GM18520 (cell line): Measurements from ENCODE around the gene MAST1.
"Not testable (repeated sequence)": the region's sequence is repeated elsewhere in the genome, so short reads cannot be mapped to it uniquely, and the experiment has no call there.

Experiments used
- ATAC-seq: cut with Tn5 transposase; IDR thresholded peaks from one replicate; pipeline ENCODE4 v1.9.1; 2021; ENCODE audit not compliant: unreplicated experiment

Gene MAST1

DNA sequence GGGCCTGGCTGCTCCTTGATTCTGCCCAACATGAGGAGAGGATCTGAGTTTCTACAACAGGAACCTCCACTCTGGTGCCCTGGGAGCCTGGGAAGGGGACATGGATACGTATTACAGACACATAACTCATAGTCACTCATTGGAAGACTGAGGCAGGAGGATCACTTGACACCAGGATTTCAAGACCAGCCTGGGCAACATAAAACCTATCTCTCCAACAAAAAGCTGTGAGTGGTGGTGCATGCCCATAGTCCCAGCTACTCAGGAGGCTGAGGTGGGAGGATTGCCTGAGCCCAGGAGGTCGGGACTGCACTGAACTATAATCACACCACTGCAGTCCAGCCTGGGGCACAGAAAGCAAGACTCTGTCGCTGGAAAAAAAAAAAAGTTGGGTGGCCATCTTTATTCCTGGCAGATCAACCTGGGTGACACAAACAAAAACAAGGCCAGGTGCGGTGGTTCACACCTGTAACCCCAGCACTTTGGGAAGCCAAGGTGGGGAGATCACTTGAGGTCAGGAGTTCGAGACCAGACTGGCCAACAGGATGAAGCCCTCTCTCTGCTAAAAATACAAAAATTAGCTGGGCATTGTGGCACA lies 49.8 kb downstream of the MAST1 start:
- ATAC-seq, result no peak

DNA sequence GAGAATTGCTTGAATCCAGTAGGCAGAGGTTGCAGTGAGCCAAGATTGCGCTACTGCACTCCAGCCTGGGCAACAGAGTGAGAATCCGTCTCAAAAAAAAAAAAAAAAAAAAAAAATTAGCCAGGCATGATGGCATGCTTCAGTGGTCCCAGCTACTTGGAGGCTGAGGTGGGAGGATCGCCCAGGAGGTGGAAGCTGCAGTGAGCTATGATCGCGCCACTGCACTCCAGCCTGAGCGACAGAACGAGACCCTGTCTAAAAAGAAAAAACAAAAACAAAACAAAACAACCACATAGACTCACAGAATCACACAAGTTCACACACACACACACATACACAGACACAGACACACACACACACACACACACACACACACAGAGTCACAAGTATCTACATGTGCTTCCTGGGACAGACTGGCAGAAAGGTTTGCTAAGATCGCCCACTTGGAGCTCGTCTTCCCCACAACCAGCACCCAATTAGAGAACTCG lies 52.0 kb downstream of the MAST1 start:
- ATAC-seq, result not testable (repeated sequence)

- ATAC-seq, result peak; percentile 83
These were observed 52.7 kb downstream of the MAST1 start, which contains the start of gene GCDH for GRCh38 chr19:12890787-12891552. Gene GCDH, plus strand, starts transcription at chr19:12891160. Its CDS starts 145 bp downstream, at chr19:12891305.

DNA sequence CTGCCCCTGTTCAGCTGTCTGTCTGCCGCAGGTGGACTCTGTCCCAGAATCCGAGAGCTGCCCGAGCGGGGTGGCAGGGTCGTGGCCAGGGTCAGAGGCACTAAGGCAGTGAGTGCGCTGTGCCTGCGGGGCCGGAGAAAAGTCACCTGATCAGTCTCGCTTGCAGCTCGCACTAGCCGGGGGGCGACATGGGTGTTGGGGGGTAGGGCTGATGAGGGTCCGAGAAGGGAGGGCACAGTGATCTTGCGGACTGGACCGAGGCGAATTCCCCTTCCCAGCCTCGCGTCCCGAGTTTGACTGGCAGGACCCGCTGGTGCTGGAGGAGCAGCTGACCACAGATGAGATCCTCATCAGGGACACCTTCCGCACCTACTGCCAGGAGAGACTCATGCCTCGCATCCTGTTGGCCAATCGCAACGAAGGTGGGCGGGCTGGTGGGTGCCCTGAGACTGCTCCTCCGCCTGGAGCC lies 53.3 kb downstream of the MAST1 start:
- ATAC-seq, result no peak

GRCh38 chr19:12893582-12893981 lies 55.3 kb downstream of the MAST1 start:
- ATAC-seq, result no peak

DNA sequence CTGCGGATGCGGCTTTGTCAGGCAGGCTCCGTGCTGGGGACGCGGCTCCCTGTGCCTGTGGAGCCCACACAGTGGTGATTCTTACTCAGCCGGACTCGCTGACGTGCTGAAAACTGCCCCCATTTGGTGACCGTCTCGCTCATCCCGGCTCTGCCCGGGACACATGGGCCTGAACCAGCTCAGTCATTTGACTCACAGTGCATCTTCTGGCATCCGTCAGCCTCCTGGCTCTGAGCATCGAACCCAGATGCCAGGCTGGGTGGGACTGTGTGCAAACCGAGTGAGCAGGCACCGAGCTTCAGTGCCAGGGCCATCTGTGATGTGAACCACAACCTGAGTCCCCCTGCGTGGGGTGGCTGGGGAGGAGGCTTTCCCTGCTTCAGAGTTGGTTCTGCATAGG lies 58.1 kb downstream of the MAST1 start:
- ATAC-seq, result no peak

- peak; percentile 70 for ATAC-seq
These were observed 61.7 kb downstream of the MAST1 start for GRCh38 chr19:12899891-12900518.

DNA sequence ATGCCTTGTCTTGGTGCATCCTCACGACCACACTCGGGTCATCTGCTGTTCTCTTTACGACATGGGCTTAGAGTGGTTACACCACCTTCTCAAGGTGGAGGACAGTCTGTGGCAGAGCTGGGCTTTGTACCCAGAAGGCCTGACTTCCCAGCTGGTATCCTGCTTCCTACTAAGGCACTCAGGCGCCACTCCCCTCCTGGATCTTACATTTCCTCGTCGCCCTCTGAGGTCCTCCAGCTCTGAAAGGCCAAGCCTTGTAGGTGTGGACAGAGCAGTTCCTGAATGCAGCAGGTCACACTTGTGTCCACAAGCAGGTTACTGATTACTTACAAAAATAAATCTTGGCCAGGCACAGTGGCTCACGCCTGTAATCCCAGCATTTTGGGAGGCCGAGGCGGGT lies 68.9 kb downstream of the MAST1 start:
- ATAC-seq, result no peak

DNA sequence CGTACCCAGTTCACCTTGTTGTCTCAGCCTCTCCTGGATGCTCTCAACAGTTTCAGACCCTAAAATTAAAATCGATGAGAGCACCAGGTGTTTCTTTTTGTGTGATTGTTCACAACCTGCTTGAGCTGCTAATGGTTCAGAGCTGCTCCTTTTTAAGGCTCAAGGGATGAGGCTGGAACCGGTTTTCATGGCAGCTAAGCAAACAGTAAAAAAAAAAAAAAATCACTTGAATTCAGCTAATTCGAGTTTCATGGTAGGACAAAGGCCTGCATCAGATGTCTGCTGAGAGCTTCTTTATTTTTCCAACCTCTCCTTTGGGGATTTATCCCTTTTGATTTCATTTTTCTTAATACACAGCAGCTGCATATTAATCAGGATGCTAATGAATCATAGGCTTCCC lies 74.3 kb downstream of the MAST1 start:
- ATAC-seq, result no peak

GRCh38 chr19:12913011-12913561 lies 74.8 kb downstream of the MAST1 start:
- no peak for ATAC-seq

- no peak for ATAC-seq
These were observed 75.8 kb downstream of the MAST1 start for GRCh38 chr19:12913851-12914690.

GRCh38 chr19:12915860-12916259 lies 77.5 kb downstream of the MAST1 start:
- ATAC-seq, result not testable (repeated sequence)

DNA sequence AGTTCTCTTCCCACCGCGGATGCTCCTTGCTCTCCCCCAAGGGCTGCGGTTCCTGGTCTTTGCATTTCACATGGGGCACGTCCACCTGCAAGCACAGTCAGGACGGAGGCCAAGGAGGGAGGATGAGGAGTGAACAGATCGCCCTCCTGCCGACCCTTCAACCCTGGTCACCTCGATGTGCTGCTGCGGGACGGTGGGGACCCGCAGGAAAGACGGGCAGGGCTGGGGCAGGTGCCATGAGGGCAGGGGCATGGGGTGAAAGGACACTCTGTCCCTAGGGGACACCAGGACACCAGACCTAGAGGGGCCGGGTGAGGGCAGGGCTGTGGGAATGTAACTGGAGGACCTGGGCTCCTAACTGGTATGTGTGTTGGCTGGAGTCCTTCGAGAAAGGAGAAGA lies 79.9 kb downstream of the MAST1 start:
- ATAC-seq, result no peak

GRCh38 chr19:12921047-12921446 lies 82.7 kb downstream of the MAST1 start:
- no peak for ATAC-seq

DNA sequence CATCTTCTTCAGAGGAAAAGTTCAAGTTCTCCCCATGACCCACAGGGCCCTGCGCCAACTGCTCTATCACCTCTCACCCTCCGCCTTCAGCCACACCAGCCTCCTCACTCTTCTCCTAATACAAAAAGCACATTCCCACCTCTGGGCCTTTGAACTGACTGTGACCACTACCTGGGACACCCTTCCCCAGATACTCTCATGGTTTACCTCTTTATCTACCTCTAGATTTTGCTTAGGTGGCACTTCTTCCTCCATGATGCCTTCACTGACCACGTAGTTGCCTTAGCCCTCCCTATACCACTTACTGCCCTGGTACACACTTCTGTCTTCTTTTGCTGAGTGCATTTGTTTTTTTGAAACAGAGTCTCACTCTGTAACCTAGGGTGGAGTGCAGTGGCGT lies 84.6 kb downstream of the MAST1 start:
- no peak for ATAC-seq
